Activated CD4-positive, alpha-beta memory T cell treated with anti-CD3 and anti-CD28 coated beads, Interleukin-2, amount 10 ng/mL, durations not matched to agents 7 days and 5 days (primary cell): ENCODE data around the gene CIPC. TPM values are rescaled to one million over a fixed set of nuclear protein-coding genes. Genes with fewer than 3 reads are reported as not detected.

ENCODE experiments used
- CTCF ChIA-PET: fragments of 350-600 bp; sonication (Branson Sonifier 250); formaldehyde crosslinking; loops from one replicate; lab custom pipeline; 2021; ENCODE audit warnings: antibody characterized with exemption, inconsistent platforms; lab: Charles Lee
- POLR2A ChIA-PET: fragments of 350-600 bp; sonication (Branson Sonifier 250); formaldehyde crosslinking; loops from one replicate; lab custom pipeline; 2021; ENCODE audit warnings: antibody characterized with exemption; lab: Charles Lee
- DNase-seq: peaks from one replicate; pipeline ENCODE4 v3.0.0-alpha.2; 2020
- H3K27ac Mint-ChIP-seq: one replicate; pipeline ENCODE4 v1.8.0; 2021; ENCODE audit warnings: mild to moderate bottlenecking, mixed read lengths
- H3K27me3 Mint-ChIP-seq: one replicate; pipeline ENCODE4 v1.8.0; 2021; ENCODE audit warnings: mixed read lengths
- H3K36me3 Mint-ChIP-seq: one replicate; pipeline ENCODE4 v1.8.0; 2021; ENCODE audit warnings: low read depth, mixed read lengths
- H3K4me1 Mint-ChIP-seq: one replicate; pipeline ENCODE4 v1.8.0; 2021; ENCODE audit warnings: mixed read lengths
- H3K4me3 Mint-ChIP-seq: one replicate; pipeline ENCODE4 v1.8.0; 2021; ENCODE audit warnings: mild to moderate bottlenecking, mixed read lengths
- H3K9me3 Mint-ChIP-seq: one replicate; pipeline ENCODE4 v1.8.0; 2021; ENCODE audit warnings: mixed read lengths
- total RNA-seq, 2 experiments: library from RNA; stranded (reverse); gene quantifications; one replicate each; pipeline ENCODE4 v1.2.3, GENCODE V29; 2021

The CIPC gene
- total RNA-seq, 2 experiments from 2014 or later: 9.6 to 12.8 TPM

DNA sequence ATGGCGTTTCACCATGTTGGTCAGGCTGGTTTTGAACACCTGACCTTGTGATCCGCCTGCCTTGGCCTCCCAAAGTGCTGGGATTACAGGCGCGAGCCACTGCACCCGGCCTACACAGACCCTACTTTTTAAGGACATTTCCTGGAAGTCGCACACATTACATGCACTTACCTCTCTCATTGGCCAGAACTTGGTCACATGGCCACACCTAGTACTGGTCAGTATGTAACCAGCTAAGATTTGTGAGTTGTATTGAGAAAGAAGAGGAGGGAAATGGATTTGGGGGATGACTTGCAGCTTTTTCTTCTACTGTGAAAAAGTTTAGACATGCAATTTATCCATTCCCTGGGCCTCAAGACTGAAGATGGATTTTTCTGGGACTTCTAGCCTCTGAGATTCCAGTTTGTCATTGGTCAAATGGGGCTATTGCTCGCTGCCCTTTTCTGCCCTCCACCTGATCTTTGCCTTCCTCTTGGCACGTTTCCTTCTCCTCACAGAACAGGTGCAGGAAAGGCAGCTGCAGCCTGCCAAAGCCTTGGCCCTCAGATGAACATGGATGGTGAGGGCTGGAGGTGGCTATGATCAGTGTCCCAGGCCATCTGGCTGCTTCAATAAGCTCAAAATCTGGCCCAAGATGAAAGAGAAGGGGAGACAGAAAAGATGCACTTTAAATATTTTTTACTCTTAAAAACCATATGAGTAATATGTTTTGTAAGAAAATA lies 50.6 kb downstream of the CIPC start:
- DNase-seq: no peak
- ChIA-PET POLR2A (no interaction called here), CTCF (interaction anchor here (0.6 to 2.3 kb wide), 8 partner anchors 14 to 273 kb away, joined by 3 to 12 read pairs (median 4); partner anchors contain the start of gene GSTZ1)
- H3K27ac Mint-ChIP-seq: no peak overlapping the region
- no peaks in the 10 kb centered on the region for H3K9me3 Mint-ChIP-seq
- no peaks in the 10 kb centered on the region for H3K36me3 Mint-ChIP-seq
- no peaks in the 10 kb centered on the region for H3K4me1 Mint-ChIP-seq
- H3K27me3 Mint-ChIP-seq: peaks cover 45% of the 10 kb centered on the region
- H3K4me3 Mint-ChIP-seq: no peak overlapping the region

DNA sequence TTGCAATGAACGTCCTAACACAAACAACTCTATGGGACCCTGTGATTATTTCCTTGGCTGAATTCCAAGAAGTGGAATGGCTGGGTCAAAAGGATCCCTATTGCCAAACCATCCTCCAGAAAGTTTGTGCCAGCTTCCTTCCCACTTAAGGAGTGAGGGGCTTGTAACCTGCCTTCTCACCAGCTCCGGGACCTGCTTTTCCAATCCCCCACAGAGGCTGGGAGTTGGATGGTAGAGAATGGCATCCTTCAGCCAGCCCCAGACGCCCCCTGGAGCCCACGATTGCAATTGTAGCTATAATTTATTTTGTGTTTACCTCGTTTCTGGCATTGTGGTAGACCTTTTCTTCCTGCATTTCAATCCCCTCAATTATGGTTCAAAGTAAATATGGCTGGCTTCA lies 53.2 kb downstream of the CIPC start:
- H3K36me3 Mint-ChIP-seq: no peaks in the 10 kb centered on the region
- H3K4me3 Mint-ChIP-seq: no peak overlapping the region
- no peak overlapping the region for H3K27ac Mint-ChIP-seq
- POLR2A ChIA-PET: no interaction called here
- H3K27me3 Mint-ChIP-seq: peaks cover 40% of the 10 kb centered on the region
- no peak for DNase-seq
- no peaks in the 10 kb centered on the region for H3K9me3 Mint-ChIP-seq
- no peaks in the 10 kb centered on the region for H3K4me1 Mint-ChIP-seq
- CTCF ChIA-PET: interaction anchor here (0.9 to 4.0 kb wide), 23 partner anchors 9 to 339 kb away, joined by 3 to 64 read pairs (median 4); partner anchors contain the start of genes CIPC and TMED8

DNA sequence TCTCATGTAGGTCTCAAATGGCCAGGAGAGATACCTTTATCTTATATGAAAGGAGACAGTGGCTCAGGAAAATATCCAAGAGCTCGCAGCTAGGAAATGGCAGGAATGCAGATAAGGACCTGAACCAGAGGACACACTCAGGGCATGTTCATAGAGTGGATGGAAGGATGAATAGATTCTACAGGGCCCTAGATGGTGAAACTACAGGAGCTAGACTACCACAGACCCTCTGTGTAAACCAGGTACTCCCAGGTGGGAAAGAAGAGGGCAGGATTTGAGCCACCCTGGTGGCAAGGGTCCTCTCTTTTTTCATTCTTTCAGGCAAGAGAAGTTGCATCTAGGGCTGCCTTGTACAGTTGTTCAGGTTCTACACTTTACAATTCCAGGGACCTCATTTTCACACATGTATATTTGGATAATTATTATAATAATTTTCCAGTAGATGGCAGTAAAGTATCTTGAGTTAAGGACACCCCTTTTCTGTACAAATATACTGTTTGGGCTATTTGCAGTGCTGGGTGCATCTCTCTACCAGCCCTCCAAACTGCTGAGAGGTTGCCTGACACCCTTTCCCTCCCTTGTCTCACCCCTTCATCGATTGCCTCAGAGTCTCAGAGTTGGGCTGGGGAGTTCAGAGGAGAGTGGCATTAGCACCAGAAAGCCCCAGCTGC lies 54.0 kb downstream of the CIPC start:
- Mint-ChIP-seq H3K9me3 (no peaks in the 10 kb centered on the region), H3K36me3 (no peaks in the 10 kb centered on the region), H3K4me1 (no peaks in the 10 kb centered on the region), H3K4me3 (no peak overlapping the region), H3K27ac (no peak overlapping the region), H3K27me3 (peaks cover 32% of the 10 kb centered on the region)
- POLR2A ChIA-PET: no interaction called here
- CTCF ChIA-PET: interaction anchor here (0.5 to 4.0 kb wide), 27 partner anchors 10 to 631 kb away, joined by 3 to 64 read pairs (median 4); partner anchors contain the start of genes CIPC, GSTZ1, POMT2 and TMED8
- DNase-seq: no peak

DNA sequence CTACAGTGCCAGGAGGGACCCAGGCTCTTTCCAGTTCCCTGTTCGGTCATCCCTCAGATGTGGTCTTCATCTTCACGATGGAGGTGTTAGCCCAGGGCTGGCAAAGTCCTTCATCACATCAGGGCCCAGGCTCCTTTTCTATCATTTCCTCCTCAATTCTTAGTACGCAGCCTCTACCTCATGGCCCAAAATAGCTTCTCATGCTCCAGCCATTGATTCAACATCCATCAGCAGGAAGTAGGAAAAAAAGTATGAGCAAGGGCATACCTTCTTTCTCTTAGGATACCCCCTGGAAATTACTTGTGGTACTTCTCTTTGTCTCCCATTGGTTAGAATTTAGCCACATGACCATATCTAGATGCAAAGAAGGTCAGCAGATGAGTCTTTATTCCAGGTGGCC lies 55.7 kb downstream of the CIPC start:
- no peak for DNase-seq
- no peaks in the 10 kb centered on the region for H3K9me3 Mint-ChIP-seq
- no peak overlapping the region for H3K27ac Mint-ChIP-seq
- no peaks in the 10 kb centered on the region for H3K4me1 Mint-ChIP-seq
- POLR2A ChIA-PET: no interaction called here
- CTCF ChIA-PET: interaction anchor here (0.6 to 4.0 kb wide), 4 partner anchors 11 to 161 kb away, joined by 3 to 64 read pairs (median 4); no protein-coding TSS in a partner anchor
- no peak overlapping the region for H3K4me3 Mint-ChIP-seq
- no peaks in the 10 kb centered on the region for H3K36me3 Mint-ChIP-seq
- peaks cover 35% of the 10 kb centered on the region for H3K27me3 Mint-ChIP-seq

DNA sequence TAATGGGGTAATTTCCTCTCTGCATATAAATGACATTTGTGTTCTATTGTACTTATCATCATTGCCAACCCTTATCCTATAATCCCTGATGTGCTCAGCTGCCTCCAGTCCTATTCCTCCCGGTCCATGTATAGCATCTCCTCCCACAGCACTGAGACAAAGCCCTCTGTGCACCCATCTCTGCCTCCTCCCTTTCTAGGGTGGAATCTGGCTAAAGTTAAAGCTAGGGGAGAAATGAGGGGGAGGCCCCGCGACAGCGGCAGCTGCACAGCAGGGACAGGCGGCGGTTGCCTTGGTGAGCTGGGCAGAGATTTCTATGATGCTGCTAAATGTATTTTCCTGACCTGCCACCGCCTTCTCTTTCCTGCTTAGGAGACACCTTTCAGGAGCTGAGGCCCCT lies 56.4 kb downstream of the CIPC start:
- Mint-ChIP-seq H3K9me3 (no peaks in the 10 kb centered on the region), H3K4me3 (no peak overlapping the region), H3K27ac (no peak overlapping the region), H3K36me3 (no peaks in the 10 kb centered on the region), H3K27me3 (peaks cover 38% of the 10 kb centered on the region), H3K4me1 (no peaks in the 10 kb centered on the region)
- DNase-seq: no peak
- CTCF ChIA-PET: interaction anchor here (0.6 to 4.0 kb wide), 4 partner anchors 9 to 160 kb away, joined by 3 to 64 read pairs (median 3); no protein-coding TSS in a partner anchor
- POLR2A ChIA-PET: interaction anchor here (0.9 kb wide), 1 partner anchor 161 kb away, joined by 3 read pairs; no protein-coding TSS in a partner anchor

DNA sequence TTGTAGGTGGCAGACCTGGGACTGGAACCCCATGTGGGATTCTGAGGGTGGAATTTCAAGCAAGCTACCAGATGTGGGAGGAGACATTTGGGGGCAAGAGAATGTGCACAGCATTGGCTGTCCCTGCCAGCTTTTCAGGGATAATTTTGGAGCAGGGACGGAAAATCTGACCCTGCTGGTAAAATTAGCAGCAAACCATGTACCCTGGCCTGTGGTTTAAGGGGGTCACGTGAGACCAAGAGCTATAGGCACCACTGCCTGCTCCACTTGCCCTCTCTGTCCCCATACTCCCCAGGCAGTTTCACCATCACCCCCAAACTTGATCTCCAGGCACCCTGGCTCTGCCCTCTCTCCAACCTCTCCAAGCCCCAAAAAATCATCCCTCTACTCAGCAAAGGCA lies 57.0 kb downstream of the CIPC start:
- Mint-ChIP-seq H3K4me3 (no peak overlapping the region), H3K9me3 (no peaks in the 10 kb centered on the region), H3K27me3 (peaks cover 38% of the 10 kb centered on the region), H3K36me3 (no peaks in the 10 kb centered on the region), H3K4me1 (no peaks in the 10 kb centered on the region), H3K27ac (no peak overlapping the region)
- DNase-seq: no peak
- ChIA-PET POLR2A (interaction anchor here (0.9 kb wide), 1 partner anchor 160 kb away, joined by 3 read pairs; no protein-coding TSS in a partner anchor), CTCF (interaction anchor here (0.6 to 1.1 kb wide), 3 partner anchors 10 to 161 kb away, joined by 3 to 4 read pairs (median 3); no protein-coding TSS in a partner anchor)

DNA sequence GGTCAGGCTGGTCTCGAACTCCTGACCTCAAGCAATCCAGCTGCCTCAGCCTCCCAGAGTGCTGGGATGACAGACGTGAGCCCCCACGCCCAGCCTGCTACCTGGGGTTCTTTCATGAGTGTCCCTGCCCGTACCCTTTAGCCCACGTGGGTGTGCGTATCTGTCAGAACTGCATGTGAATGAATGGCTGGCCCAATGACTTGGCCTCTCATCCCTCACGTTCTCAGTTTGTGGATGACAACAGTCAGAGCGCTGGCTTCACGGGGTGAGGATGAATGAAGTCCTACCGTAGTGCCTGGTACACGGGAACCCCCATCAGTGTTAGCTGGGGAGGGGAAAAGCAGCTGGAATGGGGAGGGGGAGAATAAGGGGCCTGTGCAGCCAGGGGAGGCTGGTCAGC lies 59.7 kb downstream of the CIPC start:
- no peak overlapping the region for H3K4me3 Mint-ChIP-seq
- no peak overlapping the region for H3K27ac Mint-ChIP-seq
- H3K27me3 Mint-ChIP-seq: peaks cover 43% of the 10 kb centered on the region
- H3K9me3 Mint-ChIP-seq: no peaks in the 10 kb centered on the region
- H3K36me3 Mint-ChIP-seq: no peaks in the 10 kb centered on the region
- ChIA-PET CTCF (no interaction called here), POLR2A (no interaction called here)
- DNase-seq: no peak
- H3K4me1 Mint-ChIP-seq: no peaks in the 10 kb centered on the region

DNA sequence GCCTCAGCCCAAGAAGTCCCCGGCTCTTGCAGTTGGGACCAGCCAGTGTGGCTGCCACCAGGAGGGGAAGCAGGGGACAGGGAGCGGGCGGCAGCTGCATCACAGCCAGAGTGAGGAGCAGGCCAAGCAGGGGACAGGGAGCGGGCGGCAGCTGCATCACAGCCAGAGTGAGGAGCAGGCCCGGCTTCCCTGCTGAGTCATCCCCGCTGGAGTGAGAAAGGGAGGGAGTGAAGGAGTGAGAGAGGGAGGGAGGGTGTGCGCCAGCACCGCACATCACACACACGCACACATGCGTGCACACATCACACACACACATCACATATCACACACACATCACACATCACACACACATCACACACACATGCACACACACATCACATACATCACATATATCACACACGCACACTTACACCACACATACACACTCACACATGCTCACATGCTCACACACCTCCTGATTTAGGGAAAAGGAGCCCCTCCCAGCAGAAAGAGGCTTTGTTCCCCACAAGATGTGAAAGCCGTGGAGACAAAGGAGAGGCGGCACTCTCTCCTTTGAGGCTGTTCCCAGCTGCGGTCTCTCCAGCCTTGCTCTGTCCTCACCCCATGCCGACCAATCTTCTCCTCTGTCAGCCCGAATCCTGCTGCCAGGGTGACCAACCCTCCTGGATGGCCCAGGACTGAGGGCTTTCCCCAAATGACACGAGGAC lies 60.3 kb downstream of the CIPC start:
- no peaks in the 10 kb centered on the region for H3K4me1 Mint-ChIP-seq

DNA sequence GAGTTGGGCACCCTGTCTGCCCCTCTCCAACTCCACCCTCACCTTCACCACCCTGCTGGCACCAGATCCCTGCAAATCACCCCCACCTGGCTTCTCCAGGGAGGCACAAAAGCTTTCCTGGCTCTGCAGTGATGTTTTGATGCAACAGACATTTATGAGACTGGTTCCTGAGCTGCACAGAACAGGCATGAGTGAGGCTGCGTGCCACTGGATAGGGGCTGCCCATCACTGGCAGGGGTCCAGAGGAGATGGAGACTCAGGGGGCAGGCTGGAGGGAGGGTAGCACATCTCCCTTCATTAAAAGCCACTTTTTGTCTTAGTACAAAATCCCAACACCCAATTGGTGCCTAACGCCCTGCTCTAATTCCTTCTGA lies 60.8 kb downstream of the CIPC start:
- no peaks in the 10 kb centered on the region for H3K36me3 Mint-ChIP-seq
- H3K9me3 Mint-ChIP-seq: no peaks in the 10 kb centered on the region
- POLR2A ChIA-PET: no interaction called here
- no peak overlapping the region for H3K27ac Mint-ChIP-seq
- H3K4me3 Mint-ChIP-seq: no peak overlapping the region
- H3K4me1 Mint-ChIP-seq: no peaks in the 10 kb centered on the region
- peaks cover 35% of the 10 kb centered on the region for H3K27me3 Mint-ChIP-seq
- no peak for DNase-seq
- CTCF ChIA-PET: no interaction called here

More for the DNA sequence above, 60.3 kb downstream of the CIPC start:
- Mint-ChIP-seq H3K36me3 (no peaks in the 10 kb centered on the region), H3K4me3 (no peak overlapping the region), H3K27ac (no peak overlapping the region), H3K9me3 (no peaks in the 10 kb centered on the region), H3K27me3 (peaks cover 38% of the 10 kb centered on the region)
- no peak for DNase-seq
- CTCF ChIA-PET: no interaction called here
- POLR2A ChIA-PET: no interaction called here

DNA sequence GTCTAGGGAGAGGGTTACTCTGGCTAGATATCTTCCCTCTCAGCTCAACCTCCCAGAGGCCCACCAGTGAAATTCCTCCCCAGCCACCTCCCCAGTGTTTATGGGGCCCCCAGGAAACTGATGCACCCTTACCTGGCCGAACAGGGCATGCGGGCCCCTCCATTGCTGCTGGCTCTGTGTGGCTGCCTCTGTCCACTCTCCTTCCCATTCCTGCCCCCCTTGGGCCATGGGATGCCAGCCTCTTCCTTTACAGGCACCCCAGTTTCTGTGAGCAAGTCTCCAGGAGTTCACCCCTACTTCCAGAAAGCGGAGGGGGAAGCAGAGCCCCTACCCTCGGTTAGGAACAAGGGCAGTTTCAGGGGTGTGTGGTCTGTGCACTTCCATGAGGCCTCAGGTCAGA lies 63.0 kb downstream of the CIPC start:
- Mint-ChIP-seq H3K36me3 (no peaks in the 10 kb centered on the region), H3K4me1 (no peaks in the 10 kb centered on the region), H3K4me3 (no peak overlapping the region), H3K27ac (no peak overlapping the region), H3K9me3 (no peaks in the 10 kb centered on the region), H3K27me3 (peaks cover 24% of the 10 kb centered on the region)
- DNase-seq: no peak
- CTCF ChIA-PET: no interaction called here
- POLR2A ChIA-PET: no interaction called here
